ENCODE results near the gene ACRV1. TPM values are rescaled to one million over a fixed set of nuclear protein-coding genes. Genes with fewer than 3 reads are reported as not detected.

ACRV1 gene
- total RNA-seq, 2 donors from 2014 or later, result 0.37 TPM; not detected in 1

DNA sequence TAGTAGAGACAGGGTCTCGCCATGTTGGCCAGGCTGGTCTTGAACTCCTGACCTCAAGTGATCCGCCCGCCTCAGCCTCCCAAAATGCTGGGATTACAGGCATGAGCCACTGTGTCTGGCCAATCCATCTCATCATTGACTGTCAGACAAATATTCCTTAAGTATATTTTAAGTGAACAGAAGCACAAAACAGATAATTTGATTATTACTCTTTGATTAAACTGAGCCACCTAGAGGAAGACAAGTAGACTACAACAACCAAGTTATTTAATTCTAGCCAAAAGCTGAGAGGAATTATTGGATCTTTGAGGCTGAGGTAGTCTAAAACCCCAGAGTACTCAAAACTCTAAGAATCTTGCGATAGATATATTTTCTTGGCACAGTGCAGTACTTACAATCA lies 1.2 kb downstream of the ACRV1 start:
- Mint-ChIP-seq H3K4me1 (peaks cover 22% of the 10 kb centered on the region), H3K4me3 (no peak overlapping the region), H3K27me3 (ENCODE audit: insufficient read depth) (no peaks in the 10 kb centered on the region), H3K9me3 (no peaks in the 10 kb centered on the region), H3K36me3 (ENCODE audit: low read depth) (peaks cover 29% of the 10 kb centered on the region), H3K27ac (no peak overlapping the region)
- no peak overlapping the region for H3K27ac ChIP-seq (ENCODE audit: low read depth, low read length)
- 100% methylated on average over 1 to 4 of the region's 4 CpGs for WGBS, 2 experiments (ENCODE audit: insufficient coverage in 1 of 2, insufficient read length in 1 of 2)
- H3K4me1 ChIP-seq (ENCODE audit: control insufficient read depth, insufficient read depth, low read length), result peaks cover 9% of the 10 kb centered on the region
- H3K9ac ChIP-seq (ENCODE audit: extremely low read depth, low read length, poor library complexity, severe bottlenecking), result no peak overlapping the region
- peaks cover 44% of the 10 kb centered on the region for H3K36me3 ChIP-seq (ENCODE audit: control insufficient read depth, insufficient read depth, low read length)
- no peak overlapping the region for H3K4me3 ChIP-seq (ENCODE audit: low read length)
- H3K27me3 ChIP-seq (ENCODE audit: control insufficient read depth, insufficient read depth, low read length, poor library complexity, severe bottlenecking), result no peaks in the 10 kb centered on the region
- TF ChIP-seq, protein P1, sequence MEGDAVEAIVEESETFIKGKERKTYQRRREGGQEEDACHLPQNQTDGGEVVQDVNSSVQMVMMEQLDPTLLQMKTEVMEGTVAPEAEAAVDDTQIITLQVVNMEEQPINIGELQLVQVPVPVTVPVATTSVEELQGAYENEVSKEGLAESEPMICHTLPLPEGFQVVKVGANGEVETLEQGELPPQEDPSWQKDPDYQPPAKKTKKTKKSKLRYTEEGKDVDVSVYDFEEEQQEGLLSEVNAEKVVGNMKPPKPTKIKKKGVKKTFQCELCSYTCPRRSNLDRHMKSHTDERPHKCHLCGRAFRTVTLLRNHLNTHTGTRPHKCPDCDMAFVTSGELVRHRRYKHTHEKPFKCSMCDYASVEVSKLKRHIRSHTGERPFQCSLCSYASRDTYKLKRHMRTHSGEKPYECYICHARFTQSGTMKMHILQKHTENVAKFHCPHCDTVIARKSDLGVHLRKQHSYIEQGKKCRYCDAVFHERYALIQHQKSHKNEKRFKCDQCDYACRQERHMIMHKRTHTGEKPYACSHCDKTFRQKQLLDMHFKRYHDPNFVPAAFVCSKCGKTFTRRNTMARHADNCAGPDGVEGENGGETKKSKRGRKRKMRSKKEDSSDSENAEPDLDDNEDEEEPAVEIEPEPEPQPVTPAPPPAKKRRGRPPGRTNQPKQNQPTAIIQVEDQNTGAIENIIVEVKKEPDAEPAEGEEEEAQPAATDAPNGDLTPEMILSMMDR (conservative IDR thresholded peaks at IDR 0.05), result peak; percentile 65
- no peak for DNase-seq
- no peaks in the 10 kb centered on the region for H3K9me3 ChIP-seq (ENCODE audit: control insufficient read depth, low read length)

DNA sequence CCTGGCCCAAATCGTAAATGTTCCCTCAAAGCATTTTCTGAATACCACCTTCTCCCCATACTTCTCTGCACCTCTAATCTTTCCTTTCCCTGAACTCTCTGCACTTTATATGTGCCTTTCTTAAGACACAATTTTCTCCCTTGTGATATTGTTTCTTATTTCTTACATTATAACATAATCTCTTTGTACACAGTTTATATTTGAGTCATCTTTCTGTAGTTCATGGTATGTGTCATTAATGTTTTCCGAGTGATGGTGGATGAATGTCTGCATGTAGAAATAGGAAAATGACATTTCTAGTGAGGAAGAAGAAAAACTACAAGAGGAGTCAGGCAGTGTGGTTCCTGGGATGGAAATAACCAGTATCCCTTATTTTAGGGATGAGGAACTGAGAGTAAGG lies 5.5 kb downstream of the ACRV1 start:
- no peak overlapping the region for H3K9ac ChIP-seq (ENCODE audit: extremely low read depth, low read length, poor library complexity, severe bottlenecking)
- Mint-ChIP-seq H3K9me3 (no peaks in the 10 kb centered on the region), H3K4me1 (peaks cover 2% of the 10 kb centered on the region), H3K27ac (no peak overlapping the region), H3K36me3 (ENCODE audit: low read depth) (peaks cover 37% of the 10 kb centered on the region), H3K4me3 (no peak overlapping the region), H3K27me3 (ENCODE audit: insufficient read depth) (no peaks in the 10 kb centered on the region)
- no peak overlapping the region for H3K27ac ChIP-seq (ENCODE audit: low read depth, low read length)
- H3K4me3 ChIP-seq (ENCODE audit: low read length), result no peak overlapping the region
- peaks cover 55% of the 10 kb centered on the region for H3K36me3 ChIP-seq (ENCODE audit: control insufficient read depth, insufficient read depth, low read length)
- no peaks in the 10 kb centered on the region for H3K27me3 ChIP-seq (ENCODE audit: control insufficient read depth, insufficient read depth, low read length, poor library complexity, severe bottlenecking)
- H3K9me3 ChIP-seq (ENCODE audit: control insufficient read depth, low read length), result no peaks in the 10 kb centered on the region
- H3K4me1 ChIP-seq (ENCODE audit: control insufficient read depth, insufficient read depth, low read length), result no peaks in the 10 kb centered on the region
- TF ChIP-seq, protein P1 (conservative IDR thresholded peaks at IDR 0.05), result no peak
- DNase-seq, result no peak
- WGBS, 2 experiments (ENCODE audit: insufficient coverage in 1 of 2, insufficient read length in 1 of 2), result 86 to 100% methylated on average over 1 to 2 of the region's 2 CpGs

DNA sequence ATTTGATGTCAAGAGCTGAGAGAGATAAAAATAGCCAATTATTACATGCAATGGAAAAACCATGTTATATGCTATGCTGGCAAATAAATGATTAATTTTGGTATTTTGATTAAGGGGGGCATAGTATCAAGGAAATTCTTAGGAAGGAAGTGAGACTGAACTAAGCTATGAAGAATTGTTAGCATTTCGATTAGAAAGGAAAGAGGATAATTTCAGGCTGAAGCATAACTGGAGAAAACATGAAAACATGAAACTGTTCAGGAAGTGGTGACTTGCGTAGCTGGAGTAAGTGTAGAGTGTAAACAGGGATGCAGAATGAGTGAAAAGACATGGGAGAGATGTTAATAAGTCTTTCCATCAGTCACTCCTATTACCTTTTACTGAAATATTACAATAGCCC lies 6.4 kb downstream of the ACRV1 start:
- Mint-ChIP-seq H3K27me3 (ENCODE audit: insufficient read depth) (no peaks in the 10 kb centered on the region), H3K36me3 (ENCODE audit: low read depth) (peaks cover 41% of the 10 kb centered on the region), H3K4me1 (no peaks in the 10 kb centered on the region), H3K27ac (no peak overlapping the region), H3K9me3 (no peaks in the 10 kb centered on the region), H3K4me3 (no peak overlapping the region)
- H3K36me3 ChIP-seq (ENCODE audit: control insufficient read depth, insufficient read depth, low read length), result peaks cover 51% of the 10 kb centered on the region
- H3K4me3 ChIP-seq (ENCODE audit: low read length), result no peak overlapping the region
- H3K27ac ChIP-seq (ENCODE audit: low read depth, low read length), result no peak overlapping the region
- no peaks in the 10 kb centered on the region for H3K9me3 ChIP-seq (ENCODE audit: control insufficient read depth, low read length)
- no peaks in the 10 kb centered on the region for H3K4me1 ChIP-seq (ENCODE audit: control insufficient read depth, insufficient read depth, low read length)
- H3K9ac ChIP-seq (ENCODE audit: extremely low read depth, low read length, poor library complexity, severe bottlenecking), result no peak overlapping the region
- no peaks in the 10 kb centered on the region for H3K27me3 ChIP-seq (ENCODE audit: control insufficient read depth, insufficient read depth, low read length, poor library complexity, severe bottlenecking)
- TF ChIP-seq, protein P1 (conservative IDR thresholded peaks at IDR 0.05), result no peak
- no peak for DNase-seq
- 89 to 96% methylated on average over 2 of the region's 2 CpGs for WGBS, 2 experiments (ENCODE audit: insufficient coverage in 1 of 2, insufficient read length in 1 of 2)

All from endodermal cell (in vitro differentiated cells).